ENCODE data around the gene RAMP2.

The RAMP2 gene

DNA sequence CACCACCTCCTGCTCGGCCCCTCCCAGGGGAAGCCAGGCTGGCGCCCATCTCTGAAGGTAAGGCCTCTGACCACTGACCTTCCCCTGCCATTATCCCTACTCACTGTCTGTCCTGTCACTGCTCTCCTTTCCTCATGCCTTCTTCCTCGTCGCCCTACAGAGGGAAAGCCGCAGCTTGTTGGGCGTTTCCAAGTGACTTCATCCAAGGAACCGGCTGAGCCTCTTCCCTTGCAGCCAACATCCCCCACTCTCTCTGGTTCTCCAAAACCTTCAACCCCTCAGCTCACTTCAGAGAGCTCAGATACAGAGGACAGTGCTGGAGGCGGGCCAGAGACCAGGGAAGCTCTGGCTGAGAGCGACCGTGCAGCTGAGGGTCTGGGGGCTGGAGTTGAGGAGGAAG lies 34.4 kb downstream of the RAMP2 start:
- no peak for DNase-seq

DNA sequence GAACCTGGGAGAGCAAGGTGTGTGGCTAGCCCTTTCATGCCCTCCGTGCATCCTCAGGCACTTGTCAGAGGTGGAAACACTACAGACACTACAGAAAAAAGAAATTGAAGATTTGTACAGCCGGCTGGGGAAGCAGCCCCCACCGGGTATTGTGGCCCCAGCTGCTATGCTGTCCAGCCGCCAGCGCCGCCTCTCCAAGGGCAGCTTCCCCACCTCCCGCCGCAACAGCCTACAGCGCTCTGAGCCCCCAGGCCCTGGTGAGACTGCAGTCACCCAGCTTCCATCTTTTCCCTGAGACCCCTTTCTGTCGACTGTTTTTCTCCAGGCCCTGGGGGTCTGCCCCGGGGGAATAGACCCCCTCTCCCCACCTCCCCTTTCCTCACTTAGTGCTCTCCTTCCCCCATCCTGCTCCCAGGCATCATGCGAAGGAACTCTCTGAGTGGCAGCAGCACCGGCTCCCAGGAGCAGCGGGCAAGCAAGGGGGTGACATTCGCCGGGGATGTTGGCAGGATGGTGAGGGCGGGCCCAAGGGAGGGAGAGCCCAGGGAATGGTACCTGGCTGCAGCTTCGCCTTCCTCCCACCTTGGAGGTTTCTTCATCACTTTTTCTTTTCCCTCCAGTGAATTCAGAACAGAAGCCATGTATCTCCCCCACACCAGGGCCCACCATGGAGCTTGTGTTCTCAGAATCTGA lies 35.2 kb downstream of the RAMP2 start:
- DNase-seq = no peak

DNA sequence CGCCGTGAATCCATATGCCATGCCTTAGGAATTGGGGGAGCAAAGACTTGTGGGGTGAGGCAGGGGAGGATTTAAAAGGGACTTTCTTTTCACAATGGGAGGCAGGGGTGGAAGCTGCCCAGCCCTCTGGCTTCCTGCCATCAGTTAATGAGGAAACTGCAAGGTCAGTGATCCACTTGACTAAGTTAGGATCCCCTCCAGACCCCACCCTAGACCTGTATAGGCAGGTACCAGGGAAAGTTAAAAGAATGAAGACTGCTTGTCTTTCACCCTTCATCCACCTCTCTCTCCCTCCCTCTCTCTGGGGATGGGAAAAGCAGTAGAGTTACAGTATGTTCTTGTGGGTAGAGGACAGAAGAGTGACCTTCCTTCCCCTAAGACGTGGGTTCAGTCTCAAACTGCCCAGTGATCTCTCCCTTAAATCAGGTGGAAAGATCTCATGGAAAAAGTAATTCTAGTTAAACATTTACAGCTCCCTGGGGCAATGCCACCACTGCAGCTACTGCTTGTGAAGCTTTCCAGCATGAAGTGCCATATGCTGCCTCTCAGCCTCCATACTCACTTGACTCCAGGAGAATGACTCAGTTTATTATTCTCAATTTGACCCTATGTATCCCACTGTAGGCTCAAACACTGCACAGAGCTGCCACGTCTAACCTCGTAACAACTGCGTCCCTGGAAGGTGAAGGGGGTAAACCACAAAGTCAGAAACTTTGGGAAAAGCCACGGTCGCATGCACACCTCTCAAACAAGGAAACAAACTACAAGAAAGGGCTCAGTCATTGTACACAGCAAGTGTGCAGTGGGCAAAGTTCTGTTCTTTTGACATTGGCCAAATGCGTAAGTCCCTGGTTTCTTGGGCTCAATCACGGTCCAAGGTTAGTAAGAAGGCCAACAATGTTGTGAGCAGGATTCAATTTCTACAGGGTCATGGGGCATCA lies 36.3 kb downstream of the RAMP2 start:
- DNase-seq = no peak

DNA sequence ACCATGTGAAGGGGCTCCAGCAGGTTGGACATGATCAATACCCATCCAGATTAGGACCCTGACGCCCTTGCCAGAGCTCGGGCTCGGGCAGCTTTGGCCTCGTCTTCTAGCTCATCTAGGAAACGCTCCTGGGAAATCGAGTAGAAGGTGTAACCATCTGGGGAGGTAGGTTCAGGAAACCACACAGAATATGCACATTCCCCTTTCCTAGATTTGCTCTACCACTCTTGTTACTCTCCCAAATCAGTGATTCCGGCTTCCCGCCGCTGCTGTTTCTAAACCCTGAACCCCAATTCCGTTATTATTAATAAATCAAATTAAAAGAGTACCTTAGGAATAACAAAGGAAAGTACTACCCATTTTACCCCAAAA lies 37.0 kb downstream of the RAMP2 start:
- DNase-seq = no peak

DNA sequence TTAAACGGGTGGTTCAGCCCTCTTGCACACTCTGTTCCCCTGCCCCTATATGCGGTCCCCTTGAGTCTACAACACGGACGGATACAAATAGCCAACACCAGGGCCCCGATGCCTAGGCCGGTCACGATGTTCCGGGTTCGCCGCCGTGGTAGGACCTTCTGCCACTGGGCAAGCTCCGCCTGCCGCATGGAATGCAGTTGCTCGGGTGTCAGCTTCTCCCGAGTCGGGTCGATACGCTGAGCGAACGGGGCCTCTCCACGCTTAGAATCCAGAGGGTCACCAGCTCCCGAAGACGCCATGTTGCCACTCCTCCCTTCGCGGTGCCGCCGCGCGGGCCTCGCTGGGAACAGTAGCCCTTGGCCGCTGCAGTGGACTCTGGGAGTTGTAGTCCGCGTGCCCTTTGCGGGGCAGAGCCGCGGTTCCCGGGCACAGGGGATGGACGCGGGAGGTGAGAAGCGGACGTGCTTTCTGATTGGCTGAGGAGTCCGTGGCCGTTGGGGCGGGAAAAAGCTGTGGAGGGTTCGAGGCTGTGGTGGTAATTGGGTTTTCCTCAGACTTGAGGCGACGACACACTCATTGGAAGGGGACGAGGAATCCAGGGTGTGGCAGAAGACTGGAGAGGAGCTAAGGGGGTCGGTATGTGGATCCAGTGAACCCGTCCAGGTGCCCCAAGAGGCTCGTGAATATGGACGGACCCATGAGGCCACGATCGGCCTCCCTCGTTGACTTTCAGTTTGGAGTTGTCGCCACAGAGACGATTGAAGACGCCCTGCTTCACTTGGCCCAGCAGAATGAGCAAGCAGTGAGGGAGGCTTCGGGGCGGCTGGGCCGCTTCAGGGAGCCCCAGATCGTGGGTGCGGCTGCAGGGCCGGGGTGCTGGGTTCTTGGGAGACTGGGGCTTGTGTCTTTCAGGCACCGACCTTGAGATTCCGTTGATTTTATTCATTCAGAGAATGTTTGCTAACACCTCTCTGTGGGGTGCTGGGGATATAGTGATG lies 37.7 kb downstream of the RAMP2 start, which contains the start of the genes CNTD1 and COA3:
CNTD1 (plus strand) TSS at position 479 of the 998 bp plus-strand sequence; CDS start at position 686, 207 bp downstream.
COA3 (minus strand) TSS at position 322 of the 998 bp plus-strand sequence; CDS start at position 299, 23 bp downstream.
- peak; percentile 79 for DNase-seq

DNA sequence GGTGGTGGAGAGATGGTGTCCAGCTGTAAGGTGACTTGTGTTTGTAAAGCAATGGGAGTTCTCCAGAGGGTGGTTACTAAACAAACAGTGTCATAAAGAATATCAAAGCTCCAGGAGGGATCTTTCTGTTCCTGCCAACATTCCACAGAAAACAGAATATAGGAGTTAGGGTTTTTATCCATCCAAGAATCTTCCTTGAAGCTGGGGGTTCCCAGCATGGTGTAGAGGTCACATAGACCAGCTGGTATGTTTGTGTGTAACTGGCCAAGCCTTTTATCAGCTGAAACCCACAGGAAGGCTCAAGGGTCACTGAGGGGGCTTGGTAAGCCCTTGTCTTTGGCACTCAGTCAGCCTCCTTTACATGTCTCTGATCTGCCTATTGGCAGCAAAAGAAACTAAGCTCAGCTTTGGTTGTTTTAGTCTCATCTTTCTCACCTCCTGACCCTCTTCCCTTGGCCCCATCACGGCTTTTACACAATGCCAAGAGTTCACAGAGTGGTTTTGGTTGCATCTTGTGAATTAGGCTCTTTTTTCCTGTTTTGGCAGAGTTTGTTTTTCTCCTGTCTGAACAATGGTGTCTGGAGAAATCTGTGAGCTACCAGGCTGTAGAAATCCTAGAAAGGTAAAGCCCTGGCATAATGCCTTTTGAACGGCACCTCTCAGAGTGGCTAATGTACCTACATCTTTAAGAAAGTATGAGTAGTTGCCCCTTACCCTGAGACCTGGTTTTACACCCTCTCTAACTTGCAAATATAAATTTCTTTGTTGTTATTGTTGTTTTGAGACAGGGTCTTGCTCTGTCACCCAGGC lies 42.3 kb downstream of the RAMP2 start:
- no peak for DNase-seq

DNA sequence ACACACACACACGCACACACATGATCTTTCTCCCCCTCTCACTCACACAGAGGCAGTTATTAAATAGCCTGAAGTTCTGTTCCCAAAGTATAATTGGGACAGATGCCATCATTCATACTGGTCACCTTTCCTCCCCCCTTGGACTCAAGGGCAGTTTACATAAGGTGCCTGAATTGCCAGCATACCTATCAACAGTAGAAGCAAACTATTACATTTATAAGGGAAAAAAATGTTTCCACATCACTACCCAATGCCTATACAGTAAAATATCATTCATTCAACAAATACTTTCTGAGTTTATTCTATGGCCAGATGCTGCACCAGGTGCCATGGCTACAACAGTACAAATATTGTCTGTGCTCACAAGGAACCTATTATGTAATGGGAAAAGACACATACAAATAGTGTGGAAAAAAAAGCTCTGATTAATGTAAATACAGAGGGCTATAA lies 43.9 kb downstream of the RAMP2 start:
- no peak for DNase-seq

DNA sequence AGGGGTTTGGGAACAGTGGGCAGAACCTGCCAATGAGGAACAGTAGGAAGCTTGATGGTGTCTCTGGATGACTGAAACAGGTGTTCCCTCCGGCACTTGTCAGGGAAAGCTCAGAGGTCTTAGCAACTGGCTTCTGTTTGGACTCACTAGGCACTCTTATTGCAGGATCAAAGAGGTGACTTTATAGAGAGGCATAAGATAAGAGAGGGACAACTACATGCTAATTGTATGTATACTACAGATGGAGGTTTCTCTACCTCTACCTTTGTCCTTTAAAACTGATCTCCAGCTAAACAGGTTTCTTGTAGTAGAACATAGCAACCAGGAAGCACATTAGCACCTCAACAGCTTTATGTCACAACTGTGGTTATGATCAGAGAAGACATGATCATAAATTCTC lies 45.2 kb downstream of the RAMP2 start:
- DNase-seq = no peak

DNA sequence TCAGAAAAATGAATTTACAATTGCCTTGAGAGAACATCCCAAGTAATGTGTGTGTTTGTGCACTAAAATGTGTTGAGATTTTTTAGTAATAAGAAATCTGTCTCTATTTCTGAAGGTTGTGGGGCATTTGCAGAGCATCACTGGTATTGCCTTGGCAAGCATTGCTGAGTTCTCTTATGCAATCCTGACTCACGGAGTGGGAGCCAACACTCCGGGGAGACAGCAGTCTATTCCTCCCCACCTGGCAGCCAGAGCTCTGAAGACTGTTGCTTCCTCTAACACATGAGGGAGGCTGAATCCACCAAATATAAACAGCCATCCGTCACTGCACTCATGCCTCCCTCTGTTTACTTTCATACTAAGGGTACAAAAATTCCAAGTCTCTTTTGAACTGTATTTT lies 48.2 kb downstream of the RAMP2 start:
- DNase-seq = no peak
